Testis (tissue), 2 donors: ENCODE data around the gene NCOA6.

Experiments
- CTCF ChIP-seq, 3 experiments: fragments of 450-650 bp in 2 of 3; fragments of 200-600 bp in 1 of 3; sonication (generic) in 1 of 3; IDR thresholded peaks; one replicate each; pipeline ENCODE4 v1.5.1; 2016 to 2019; ENCODE audit warnings: antibody characterized with exemption in 3 of 3, mild to moderate bottlenecking in 2 of 3, moderate library complexity in 1 of 3
- POLR2A ChIP-seq: fragments of 450-650 bp; IDR thresholded peaks from one replicate; pipeline ENCODE4 v1.6.1; 2017; ENCODE audit warnings: antibody characterized with exemption, mild to moderate bottlenecking, moderate library complexity

- no peak for TF ChIP-seq POLR2A
- TF ChIP-seq CTCF (IDR thresholded peaks at IDR 0.05), result no peak
Measured at GRCh38 chr20:34703424-34704176, 121.9 kb downstream of the NCOA6 start.
